VCaP (cell line): Measurements from ENCODE around the gene IVD.

Experiments used
- H3K27ac ChIP-seq: fragments of 450-650 bp; 2 replicates; pipeline ENCODE4 v1.5.1; 2017
- CTCF ChIP-seq: fragments of 450-650 bp; conservative IDR thresholded peaks from 2 replicates; pipeline ENCODE4 v1.5.1; 2017; ENCODE audit warnings: mild to moderate bottlenecking, moderate library complexity

IVD gene

GRCh38 chr15:40389824-40390595 is 15.6 kb upstream of the IVD start:
- TF ChIP-seq CTCF: no peak
- peak overlapping the region; percentile 91 for H3K27ac ChIP-seq

- no peak for TF ChIP-seq CTCF
- H3K27ac ChIP-seq: no peak overlapping the region; the same call in 1 of the 2 replicates
These were observed 12.3 kb upstream of the IVD start for GRCh38 chr15:40392986-40393948.

- H3K27ac ChIP-seq: no peak overlapping the region
These were observed 7.7 kb upstream of the IVD start for GRCh38 chr15:40397688-40398412.

GRCh38 chr15:40398413-40398873 is 7.2 kb upstream of the IVD start:
- H3K27ac ChIP-seq: no peak overlapping the region
- TF ChIP-seq CTCF: no peak

More at GRCh38 chr15:40397688-40398412, 7.7 kb upstream of the IVD start:
- TF ChIP-seq CTCF: no peak

GRCh38 chr15:40399370-40399769 is 6.2 kb upstream of the IVD start:
- H3K27ac ChIP-seq: no peak overlapping the region
- no peak for TF ChIP-seq CTCF

- no peak for TF ChIP-seq CTCF
- peak overlapping the region; percentile 84; the same call in 1 of the 2 replicates for H3K27ac ChIP-seq
These were observed 1.9 kb downstream of the IVD start for GRCh38 chr15:40407330-40407990.
